HG03354 (cell line): Measurements from ENCODE around the gene COX10.
"Not testable (repeated sequence)": the region's sequence is repeated elsewhere in the genome, so short reads cannot be mapped to it uniquely, and the experiment has no call there.

Experiments
- ATAC-seq: cut with Tn5 transposase; IDR thresholded peaks from one replicate; pipeline ENCODE4 v1.9.1; 2021; ENCODE audit warnings: mild to moderate bottlenecking; ENCODE audit not compliant: unreplicated experiment, poor library complexity, severe bottlenecking

COX10 gene

DNA sequence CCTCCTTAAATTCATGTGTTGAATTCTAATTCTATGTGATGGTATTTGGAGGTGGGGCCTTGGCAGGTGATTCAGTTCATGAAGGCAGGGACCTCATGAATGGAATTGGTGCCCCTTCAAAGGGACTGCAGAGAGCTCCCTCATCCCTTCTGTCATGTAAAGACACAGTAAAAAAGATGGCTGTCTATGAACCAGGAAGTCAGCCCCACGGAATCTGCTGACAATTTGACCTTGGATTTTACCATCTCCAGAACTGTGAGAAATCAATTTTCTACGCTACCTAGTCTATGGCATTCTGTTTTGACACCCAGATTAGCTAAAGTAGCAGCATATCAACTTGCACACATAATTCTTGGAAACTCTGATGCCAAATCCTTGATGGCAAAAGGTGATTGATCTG, 165.7 kb downstream of the COX10 start:
- ATAC-seq, result not testable (repeated sequence)

DNA sequence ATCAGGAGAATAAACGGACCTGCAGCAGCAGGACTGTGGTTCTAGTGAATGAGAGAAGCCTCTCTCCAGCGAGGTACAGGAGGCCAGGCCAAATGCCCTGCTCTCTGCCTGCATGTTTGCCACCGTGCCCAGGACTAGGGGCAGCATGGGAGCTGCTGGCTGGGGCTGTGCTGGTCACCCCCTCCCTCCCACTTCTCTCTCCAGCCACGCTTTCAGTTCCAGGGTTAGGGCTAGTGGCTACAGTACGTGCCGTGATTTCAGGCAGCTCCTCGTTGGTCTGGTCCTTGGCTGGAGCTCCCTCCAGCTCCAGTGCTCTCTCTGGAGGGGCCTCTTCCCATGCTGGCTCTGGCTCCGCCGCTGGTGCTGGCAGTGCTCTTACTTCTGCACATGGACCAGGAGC, 166.7 kb downstream of the COX10 start:
- not testable (repeated sequence) for ATAC-seq

DNA sequence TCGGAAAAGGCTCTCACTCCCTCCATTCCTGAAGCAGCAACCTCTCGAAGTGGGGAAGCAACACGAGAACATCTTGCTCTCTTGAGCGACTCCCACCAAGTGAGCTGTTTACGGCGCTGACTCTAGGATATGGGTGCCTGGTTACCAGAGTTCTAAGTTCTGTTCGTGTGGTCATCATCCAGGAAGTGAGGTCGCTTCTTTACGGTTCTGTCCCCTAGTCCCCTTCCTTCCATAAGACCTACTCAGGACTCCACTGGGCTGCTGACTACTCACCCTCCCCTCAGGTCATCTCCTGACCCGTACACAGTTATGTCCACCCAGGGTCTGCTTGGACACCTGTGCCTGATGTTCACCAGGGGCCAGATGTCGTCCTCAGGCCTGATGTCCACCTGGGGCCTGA, 167.5 kb downstream of the COX10 start, which contains the start of gene CDRT15:
TSS of gene CDRT15 (minus strand) at position 101 of the 400 bp plus-strand sequence. CDS start at position 72, 29 bp downstream.
- ATAC-seq, result not testable (repeated sequence)

DNA sequence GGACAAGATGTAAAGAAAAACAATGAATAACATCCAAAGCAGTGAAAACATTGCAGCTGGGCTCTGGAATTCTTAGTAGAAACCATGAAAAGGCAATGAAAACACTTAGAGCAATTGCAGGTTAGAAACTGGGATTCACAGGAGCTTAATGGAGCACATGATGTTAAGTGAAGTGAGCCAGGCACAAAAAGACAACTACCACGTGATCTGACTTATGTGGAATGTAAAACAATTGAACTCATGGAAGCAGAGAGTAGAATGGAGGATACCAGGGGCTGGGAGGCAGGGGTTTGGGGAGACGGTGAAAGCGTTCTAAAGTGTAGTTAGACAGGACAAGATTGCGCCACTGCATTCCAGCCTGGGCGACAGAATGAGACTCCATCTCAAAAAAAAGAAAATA, 170.0 kb downstream of the COX10 start:
- not testable (repeated sequence) for ATAC-seq

DNA sequence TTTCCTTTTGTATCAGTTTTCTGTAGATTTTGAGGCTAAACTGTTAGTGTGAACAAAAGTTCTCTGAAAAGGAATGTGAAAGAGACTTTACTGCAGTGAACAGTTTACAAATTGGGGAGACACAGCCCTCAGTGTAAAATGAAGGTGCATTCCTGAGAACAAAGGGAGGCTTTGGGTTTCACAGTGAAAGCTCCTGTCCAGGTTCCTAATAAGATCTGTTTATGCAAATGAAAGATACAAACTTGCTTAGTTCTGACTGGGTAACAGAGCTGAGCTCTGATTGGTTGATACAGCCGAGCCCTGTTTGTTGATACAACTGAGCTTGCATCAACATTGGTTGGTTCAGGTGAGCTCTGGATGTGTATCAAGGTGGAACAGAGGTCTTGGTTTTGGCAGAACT, 175.7 kb downstream of the COX10 start:
- ATAC-seq, result no peak

DNA sequence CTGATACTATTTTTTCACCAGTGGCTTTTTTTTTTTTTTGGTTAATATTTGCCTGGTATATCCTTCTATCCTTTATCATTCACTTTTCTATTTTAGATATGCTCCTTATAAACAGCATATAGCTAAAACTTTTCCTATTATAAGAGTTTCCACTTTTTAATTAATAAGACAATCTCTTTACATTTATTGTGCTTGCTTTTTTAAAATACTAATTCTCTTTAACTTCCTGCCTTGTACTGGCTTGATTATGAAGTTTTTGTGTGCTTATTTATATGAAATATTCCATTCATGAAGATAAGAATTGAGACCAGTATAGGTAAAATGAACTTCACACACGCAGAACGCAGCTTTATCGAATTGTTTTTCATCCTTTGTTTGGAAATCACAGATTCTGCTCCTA, 176.3 kb downstream of the COX10 start:
- ATAC-seq, result no peak
